HG03457 (cell line): Measurements from ENCODE around the gene TBX4.
"Not testable (repeated sequence)": the region's sequence is repeated elsewhere in the genome, so short reads cannot be mapped to it uniquely, and the experiment has no call there.

Source experiments
- ATAC-seq: cut with Tn5 transposase; IDR thresholded peaks from one replicate; pipeline ENCODE4 v1.9.1; 2021; ENCODE audit warnings: moderate number of reproducible peaks; ENCODE audit not compliant: unreplicated experiment

Gene TBX4

GRCh38 chr17:61519754-61520440, 67.7 kb downstream of the TBX4 start:
- no peak for ATAC-seq

GRCh38 chr17:61520897-61521296, 68.7 kb downstream of the TBX4 start:
- no peak for ATAC-seq

GRCh38 chr17:61522088-61522487, 69.9 kb downstream of the TBX4 start:
- ATAC-seq = no peak

- ATAC-seq = no peak
Measured at GRCh38 chr17:61524319-61524718, 72.1 kb downstream of the TBX4 start.

GRCh38 chr17:61527441-61527840, 75.2 kb downstream of the TBX4 start:
- not testable (repeated sequence) for ATAC-seq

GRCh38 chr17:61528171-61528570, 75.9 kb downstream of the TBX4 start:
- ATAC-seq = no peak

GRCh38 chr17:61531223-61531622, 79.0 kb downstream of the TBX4 start:
- ATAC-seq = no peak

- ATAC-seq = no peak
Measured at GRCh38 chr17:61532826-61533225, 80.6 kb downstream of the TBX4 start.

- ATAC-seq = no peak
Measured at GRCh38 chr17:61533797-61534196, 81.6 kb downstream of the TBX4 start.

GRCh38 chr17:61534414-61534813, 82.2 kb downstream of the TBX4 start:
- no peak for ATAC-seq
